ENCODE data around the gene XYLT1.

GRCh38 chr16:17160920-17161431 is 309.8 kb downstream of the XYLT1 start:
- TF ChIP-seq MLX (CRISPR knock-in tag; IDR thresholded peaks at IDR 0.05) (no peak), ATF1 (CRISPR knock-in tag; IDR thresholded peaks at IDR 0.05) (no peak), NFATC4 (CRISPR knock-in tag; IDR thresholded peaks at IDR 0.05) (no peak), FOXK1 (CRISPR knock-in tag; IDR thresholded peaks at IDR 0.05) (no peak), TCF7 (CRISPR knock-in tag; IDR thresholded peaks at IDR 0.05; ENCODE audit: low read depth) (no peak), ZNF512 (CRISPR knock-in tag; IDR thresholded peaks at IDR 0.05; ENCODE audit: borderline replicate concordance) (no peak), MYBL2 (CRISPR knock-in tag; IDR thresholded peaks at IDR 0.05) (no peak), ZNF423 (CRISPR knock-in tag; IDR thresholded peaks at IDR 0.05) (no peak)
- TF ChIP-seq, protein P1, sequence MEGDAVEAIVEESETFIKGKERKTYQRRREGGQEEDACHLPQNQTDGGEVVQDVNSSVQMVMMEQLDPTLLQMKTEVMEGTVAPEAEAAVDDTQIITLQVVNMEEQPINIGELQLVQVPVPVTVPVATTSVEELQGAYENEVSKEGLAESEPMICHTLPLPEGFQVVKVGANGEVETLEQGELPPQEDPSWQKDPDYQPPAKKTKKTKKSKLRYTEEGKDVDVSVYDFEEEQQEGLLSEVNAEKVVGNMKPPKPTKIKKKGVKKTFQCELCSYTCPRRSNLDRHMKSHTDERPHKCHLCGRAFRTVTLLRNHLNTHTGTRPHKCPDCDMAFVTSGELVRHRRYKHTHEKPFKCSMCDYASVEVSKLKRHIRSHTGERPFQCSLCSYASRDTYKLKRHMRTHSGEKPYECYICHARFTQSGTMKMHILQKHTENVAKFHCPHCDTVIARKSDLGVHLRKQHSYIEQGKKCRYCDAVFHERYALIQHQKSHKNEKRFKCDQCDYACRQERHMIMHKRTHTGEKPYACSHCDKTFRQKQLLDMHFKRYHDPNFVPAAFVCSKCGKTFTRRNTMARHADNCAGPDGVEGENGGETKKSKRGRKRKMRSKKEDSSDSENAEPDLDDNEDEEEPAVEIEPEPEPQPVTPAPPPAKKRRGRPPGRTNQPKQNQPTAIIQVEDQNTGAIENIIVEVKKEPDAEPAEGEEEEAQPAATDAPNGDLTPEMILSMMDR (IDR thresholded peaks at IDR 0.05), result no peak
- TF ChIP-seq, protein P2, sequence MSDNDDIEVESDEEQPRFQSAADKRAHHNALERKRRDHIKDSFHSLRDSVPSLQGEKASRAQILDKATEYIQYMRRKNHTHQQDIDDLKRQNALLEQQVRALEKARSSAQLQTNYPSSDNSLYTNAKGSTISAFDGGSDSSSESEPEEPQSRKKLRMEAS (CRISPR knock-in tag; IDR thresholded peaks at IDR 0.05), result no peak
